GM18867 (cell line): ENCODE data around the gene PITPNC1.
"Not testable (repeated sequence)": the region's sequence is repeated elsewhere in the genome, so short reads cannot be mapped to it uniquely, and the experiment has no call there.

ENCODE experiments used
- ATAC-seq: cut with Tn5 transposase; IDR thresholded peaks from one replicate; pipeline ENCODE4 v1.9.1; 2021; ENCODE audit warnings: mild to moderate bottlenecking, moderate library complexity; ENCODE audit not compliant: unreplicated experiment

PITPNC1 gene

GRCh38 chr17:67637901-67638641, 261.0 kb downstream of the PITPNC1 start:
- ATAC-seq, result no peak

- ATAC-seq, result no peak
Observed at GRCh38 chr17:67638871-67639270, 261.8 kb downstream of the PITPNC1 start.

GRCh38 chr17:67639555-67639954, 262.5 kb downstream of the PITPNC1 start:
- ATAC-seq, result no peak

- no peak for ATAC-seq
Observed at GRCh38 chr17:67639979-67640378, 262.9 kb downstream of the PITPNC1 start.

- ATAC-seq, result no peak
Observed at GRCh38 chr17:67642488-67642887, 265.4 kb downstream of the PITPNC1 start.

GRCh38 chr17:67644061-67644460, 267.0 kb downstream of the PITPNC1 start:
- no peak for ATAC-seq

- ATAC-seq, result not testable (repeated sequence)
Observed at GRCh38 chr17:67645195-67645594, 268.1 kb downstream of the PITPNC1 start.

GRCh38 chr17:67646472-67646871, 269.4 kb downstream of the PITPNC1 start:
- no peak for ATAC-seq

GRCh38 chr17:67647482-67647881, 270.4 kb downstream of the PITPNC1 start:
- peak; percentile 28 for ATAC-seq

- no peak for ATAC-seq
Observed at GRCh38 chr17:67648032-67648905, 271.2 kb downstream of the PITPNC1 start.

- not testable (repeated sequence) for ATAC-seq
Observed at GRCh38 chr17:67648906-67649295, 271.8 kb downstream of the PITPNC1 start.

GRCh38 chr17:67649891-67650290, 272.8 kb downstream of the PITPNC1 start:
- ATAC-seq, result no peak

GRCh38 chr17:67651218-67651579, 274.1 kb downstream of the PITPNC1 start:
- ATAC-seq, result not testable (repeated sequence)

GRCh38 chr17:67652433-67652832, 275.4 kb downstream of the PITPNC1 start:
- no peak for ATAC-seq

GRCh38 chr17:67655478-67656148, 278.5 kb downstream of the PITPNC1 start:
- no peak for ATAC-seq

- ATAC-seq, result no peak
Observed at GRCh38 chr17:67656494-67657203, 279.6 kb downstream of the PITPNC1 start.

GRCh38 chr17:67657596-67657995, 280.5 kb downstream of the PITPNC1 start:
- no peak for ATAC-seq

- ATAC-seq, result no peak
Observed at GRCh38 chr17:67658265-67658664, 281.2 kb downstream of the PITPNC1 start.

GRCh38 chr17:67659028-67659427, 281.9 kb downstream of the PITPNC1 start:
- no peak for ATAC-seq

GRCh38 chr17:67662712-67663111, 285.6 kb downstream of the PITPNC1 start:
- ATAC-seq, result no peak

GRCh38 chr17:67663457-67663856, 286.4 kb downstream of the PITPNC1 start:
- no peak for ATAC-seq
